Tibial nerve (tissue), 4 donors: ENCODE data around the gene MRI1.

Experiments
- CTCF ChIP-seq, 5 experiments: fragments of 200-600 bp in 3 of 5; fragments of 450-650 bp in 2 of 5; sonication (generic) in 3 of 5; IDR thresholded peaks; one replicate each; pipeline ENCODE4 v1.5.1; 2016 to 2019; ENCODE audit warnings: antibody characterized with exemption in 5 of 5, mild to moderate bottlenecking in 3 of 5, moderate library complexity in 2 of 5
- EP300 ChIP-seq, 2 donors: sonication (generic); formaldehyde crosslinking; IDR thresholded peaks; one replicate each; pipeline ENCODE4 v1.6.1; 2017; ENCODE audit warnings: antibody characterized with exemption in 2 of 2, mild to moderate bottlenecking in 1 of 2
- POLR2A ChIP-seq, 2 donors: fragments of 450-650 bp; IDR thresholded peaks; one replicate each; pipeline ENCODE4 v1.6.1; 2017; ENCODE audit warnings: antibody characterized with exemption in 2 of 2, mild to moderate bottlenecking in 2 of 2, moderate library complexity in 2 of 2

- TF ChIP-seq POLR2A (IDR thresholded peaks at IDR 0.05) (no peak), CTCF (IDR thresholded peaks at IDR 0.05) (no peak), EP300 (IDR thresholded peaks at IDR 0.05) (no peak)
Measured at GRCh38 chr19:13821292-13821691, 57.0 kb downstream of the MRI1 start.
